ENCODE results near the gene ZSCAN18.
A peak's percentile ranks its signal among the peaks of the same experiment; 100 is the strongest.
"Not testable (repeated sequence)": the region's sequence is repeated elsewhere in the genome, so short reads cannot be mapped to it uniquely, and the experiment has no call there.

Gene ZSCAN18, protein sequence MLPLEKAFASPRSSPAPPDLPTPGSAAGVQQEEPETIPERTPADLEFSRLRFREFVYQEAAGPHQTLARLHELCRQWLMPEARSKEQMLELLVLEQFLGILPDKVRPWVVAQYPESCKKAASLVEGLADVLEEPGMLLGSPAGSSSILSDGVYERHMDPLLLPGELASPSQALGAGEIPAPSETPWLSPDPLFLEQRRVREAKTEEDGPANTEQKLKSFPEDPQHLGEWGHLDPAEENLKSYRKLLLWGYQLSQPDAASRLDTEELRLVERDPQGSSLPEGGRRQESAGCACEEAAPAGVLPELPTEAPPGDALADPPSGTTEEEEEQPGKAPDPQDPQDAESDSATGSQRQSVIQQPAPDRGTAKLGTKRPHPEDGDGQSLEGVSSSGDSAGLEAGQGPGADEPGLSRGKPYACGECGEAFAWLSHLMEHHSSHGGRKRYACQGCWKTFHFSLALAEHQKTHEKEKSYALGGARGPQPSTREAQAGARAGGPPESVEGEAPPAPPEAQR

DNA sequence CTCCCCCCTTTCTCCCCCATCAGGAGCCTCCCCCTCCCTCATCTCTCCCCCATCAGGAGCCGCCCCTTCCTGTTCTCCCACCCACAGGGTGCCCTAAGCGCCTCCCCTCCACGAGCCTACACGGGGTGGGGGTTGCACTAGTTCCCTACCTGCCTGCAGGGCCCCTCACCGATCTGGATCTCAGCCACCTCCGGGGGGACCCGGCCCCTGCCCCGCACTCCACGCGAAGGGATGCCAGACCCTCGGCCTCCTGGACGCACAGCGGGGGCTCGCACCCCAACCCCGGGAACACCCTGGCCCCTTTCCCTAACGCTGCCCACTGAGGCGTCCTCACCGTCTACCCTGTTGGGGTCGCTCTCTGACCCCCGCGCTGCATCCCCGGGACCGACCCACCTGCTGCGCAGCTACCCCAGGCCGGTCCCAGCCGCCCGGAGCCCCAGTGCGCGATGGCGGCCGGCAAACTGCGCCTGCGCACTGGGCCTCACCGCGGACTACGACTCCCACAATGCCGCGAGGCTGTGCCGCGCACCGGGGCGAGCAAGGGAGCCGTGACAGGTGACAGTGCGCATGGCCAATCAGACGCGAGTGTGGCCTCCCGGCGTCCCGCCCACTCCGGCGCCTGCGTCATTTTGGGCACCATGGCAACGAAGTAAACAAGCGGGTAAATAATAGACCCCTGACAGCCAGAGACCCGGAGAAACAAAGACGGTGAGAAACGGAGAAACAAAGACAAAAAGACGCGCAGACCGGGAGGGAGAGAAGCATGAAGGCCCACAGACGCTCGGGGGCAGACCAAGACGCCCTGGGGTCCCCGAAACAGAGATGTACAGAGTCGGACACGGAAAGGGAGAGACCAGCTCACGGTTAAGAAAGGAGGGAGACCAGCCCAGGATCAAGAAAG, at the start of gene ZSCAN18:
Gene ZSCAN18, minus strand, starts transcription at position 451 of the 901 bp plus-strand sequence. CDS start 7,964 bp downstream, outside the sequence.
- peak within 1 kb of the TSS; percentile 80 for H3K4me3 ChIP-seq (ENCODE audit: low read length)
- no peak for TF ChIP-seq ZNF274 (IDR thresholded peaks at IDR 0.05; ENCODE audit: low read depth, low read length)

DNA sequence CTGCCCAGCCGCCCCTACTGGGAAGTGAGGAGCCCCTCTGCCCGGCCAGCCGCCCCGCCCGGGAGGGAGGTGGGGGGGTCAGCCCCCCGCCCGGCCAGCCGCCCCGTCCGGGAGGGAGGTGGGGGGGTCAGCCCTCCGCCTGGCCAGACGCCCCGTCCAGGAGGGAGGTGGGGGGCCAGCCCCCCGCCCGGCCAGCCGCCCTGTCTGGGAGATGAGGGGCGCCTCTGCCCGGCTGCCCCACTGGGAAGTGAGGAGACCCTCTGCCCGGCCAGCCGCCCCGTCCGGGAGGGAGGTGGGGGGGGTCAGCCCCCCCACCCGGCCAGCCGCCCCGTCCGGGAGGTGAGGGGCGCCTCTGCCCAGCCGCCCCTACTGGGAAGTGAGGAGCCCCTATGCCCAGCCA, 49.4 kb upstream of the ZSCAN18 start:
- not testable (repeated sequence) for H3K4me3 ChIP-seq (ENCODE audit: low read length)

- TF ChIP-seq ZNF274 (IDR thresholded peaks at IDR 0.05; ENCODE audit: low read depth, low read length) = no peak
These were observed 47.8 kb upstream of the ZSCAN18 start for GRCh38 chr19:58145849-58146248.

DNA sequence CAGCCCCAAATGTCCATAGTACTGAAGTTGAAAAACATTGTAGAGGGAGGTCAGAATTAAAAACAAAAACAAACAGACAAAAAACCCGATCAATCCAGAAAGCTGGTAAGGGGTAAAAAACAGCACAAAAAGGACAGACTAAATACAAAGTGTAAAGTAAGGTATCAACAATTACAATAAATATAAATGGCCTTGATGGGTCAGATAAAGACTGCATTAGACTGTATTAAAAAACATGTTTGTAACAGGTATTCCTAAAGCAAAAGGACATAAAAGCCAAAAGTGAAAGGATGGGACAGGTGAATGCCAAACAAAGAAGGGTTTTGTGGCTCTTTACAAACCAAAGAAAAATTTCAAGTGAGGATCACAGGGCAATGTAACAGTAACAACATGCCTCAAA, 36.2 kb upstream of the ZSCAN18 start:
- no peak for TF ChIP-seq ZNF274 (IDR thresholded peaks at IDR 0.05; ENCODE audit: low read depth, low read length)
- H3K4me3 ChIP-seq (ENCODE audit: low read length) = no peak overlapping the region

More at GRCh38 chr19:58145849-58146248, 47.8 kb upstream of the ZSCAN18 start:
- H3K4me3 ChIP-seq (ENCODE audit: low read length) = no peak overlapping the region

DNA sequence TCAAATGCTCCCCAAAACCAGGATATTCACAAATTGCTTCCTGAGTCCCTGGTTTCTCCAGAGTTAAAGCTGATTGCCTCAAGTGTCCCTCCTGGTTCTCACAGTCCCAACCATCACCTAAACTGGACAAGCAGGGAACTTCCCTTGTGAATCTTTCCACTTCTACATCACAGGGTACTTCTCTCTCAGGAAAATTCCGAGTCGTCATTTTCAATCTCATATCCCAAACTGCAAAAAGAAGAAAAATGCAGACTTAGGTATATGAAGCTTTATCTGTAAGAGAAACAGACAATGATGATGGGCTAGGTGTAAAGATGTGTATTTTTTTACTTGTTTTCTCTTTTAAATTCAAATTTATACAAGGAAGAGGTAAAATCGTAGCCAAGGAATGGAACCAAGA, 31.3 kb upstream of the ZSCAN18 start:
- no peak overlapping the region for H3K4me3 ChIP-seq (ENCODE audit: low read length)
- TF ChIP-seq ZNF274 (IDR thresholded peaks at IDR 0.05; ENCODE audit: low read depth, low read length) = no peak

DNA sequence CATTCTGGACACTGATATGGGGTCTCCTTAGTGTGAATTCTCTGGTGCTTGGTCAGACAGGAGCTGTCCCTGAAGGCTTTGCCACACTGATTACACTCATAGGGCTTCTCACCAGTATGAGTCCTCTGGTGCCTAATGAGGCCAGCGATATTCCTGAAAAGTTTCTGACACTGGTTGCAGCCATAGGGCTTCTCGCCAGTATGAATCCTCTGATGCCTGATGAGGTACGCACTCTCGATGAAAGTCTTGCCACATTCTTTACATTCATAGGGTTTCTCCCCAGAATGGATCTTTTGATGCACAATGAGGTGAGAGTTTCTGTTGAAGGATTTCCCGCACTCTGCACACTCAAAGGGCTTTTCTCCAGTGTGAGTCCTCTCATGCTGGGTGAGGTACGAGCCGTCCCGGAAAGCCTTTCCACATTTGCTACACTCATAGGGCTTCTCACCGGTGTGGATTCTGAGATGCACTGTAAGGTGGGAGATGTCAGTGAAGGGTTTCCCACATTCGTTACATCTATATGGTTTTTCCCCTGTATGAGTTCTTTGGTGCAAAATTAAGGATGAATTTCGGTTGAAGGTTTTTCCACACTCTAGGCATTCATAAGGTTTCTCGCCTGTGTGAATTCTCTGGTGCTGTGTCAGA, 30.1 kb upstream of the ZSCAN18 start:
- H3K4me3 ChIP-seq (ENCODE audit: low read length) = no peak overlapping the region
- TF ChIP-seq ZNF274 (IDR thresholded peaks at IDR 0.05; ENCODE audit: low read depth, low read length) = peak; percentile 100

DNA sequence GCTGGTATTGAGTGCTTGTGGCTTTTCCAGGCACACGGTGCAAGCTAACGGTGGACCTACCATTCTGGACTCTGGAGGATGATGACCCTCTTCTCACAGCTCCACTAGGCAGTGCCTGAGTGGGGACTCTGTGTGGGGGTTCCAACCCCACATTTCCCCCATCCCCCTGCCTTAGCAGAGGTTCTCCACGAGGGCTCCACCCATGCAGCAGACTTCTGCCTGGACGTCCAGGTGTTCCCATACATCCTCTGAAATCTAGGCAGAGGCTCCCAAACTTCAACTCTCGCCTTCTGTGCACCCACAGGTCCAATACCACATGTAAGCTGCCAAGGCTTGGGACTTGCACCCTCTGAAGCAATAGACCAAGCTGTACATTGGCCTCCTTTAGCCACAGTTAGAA, 25.3 kb upstream of the ZSCAN18 start:
- TF ChIP-seq ZNF274 (IDR thresholded peaks at IDR 0.05; ENCODE audit: low read depth, low read length) = no peak
- H3K4me3 ChIP-seq (ENCODE audit: low read length) = no peak overlapping the region

DNA sequence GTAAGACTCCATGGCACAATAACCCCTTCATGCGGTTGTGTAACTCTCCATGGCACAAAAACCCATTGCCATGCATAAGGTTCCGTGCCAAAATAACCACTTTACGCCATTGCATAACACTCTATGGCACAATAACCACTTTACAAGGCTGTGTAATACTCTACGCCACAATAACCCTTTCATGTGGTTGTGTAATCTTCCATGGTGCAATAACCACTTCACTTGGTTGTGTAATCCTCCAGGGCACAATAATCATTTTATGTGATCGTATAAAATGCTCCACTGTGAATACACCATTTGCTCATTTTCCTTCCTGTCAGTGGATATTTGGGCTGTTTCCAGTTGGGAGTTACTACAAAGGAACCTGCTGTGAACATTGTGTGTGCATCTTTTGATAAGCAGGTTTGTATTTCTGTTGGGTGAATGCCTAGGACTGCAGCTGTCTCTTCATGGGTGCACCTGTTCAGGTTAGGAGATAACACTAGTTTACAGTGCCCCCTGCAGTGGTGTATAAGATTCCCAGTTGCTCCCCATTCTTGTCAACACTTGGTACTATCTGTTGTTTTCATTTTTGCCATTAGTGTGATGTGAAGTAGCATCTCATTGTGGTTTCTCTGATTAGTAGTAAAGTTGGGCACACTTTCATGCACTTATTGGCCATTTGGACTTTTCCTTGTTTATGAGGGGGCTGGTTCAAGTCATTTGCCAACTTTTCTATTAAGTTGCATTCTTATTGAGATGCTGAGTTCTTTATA, 21.1 kb upstream of the ZSCAN18 start:
- H3K4me3 ChIP-seq (ENCODE audit: low read length) = no peak overlapping the region
- no peak for TF ChIP-seq ZNF274 (IDR thresholded peaks at IDR 0.05; ENCODE audit: low read depth, low read length)

GRCh38 chr19:58117841-58118575, 20.0 kb upstream of the ZSCAN18 start:
- TF ChIP-seq ZNF274 (IDR thresholded peaks at IDR 0.05; ENCODE audit: low read depth, low read length) = no peak
- no peak overlapping the region for H3K4me3 ChIP-seq (ENCODE audit: low read length)

- H3K4me3 ChIP-seq (ENCODE audit: low read length) = no peak overlapping the region
- TF ChIP-seq ZNF274 (IDR thresholded peaks at IDR 0.05; ENCODE audit: low read depth, low read length) = peak; percentile 53
These were observed 10.5 kb upstream of the ZSCAN18 start for GRCh38 chr19:58108546-58108817.

DNA sequence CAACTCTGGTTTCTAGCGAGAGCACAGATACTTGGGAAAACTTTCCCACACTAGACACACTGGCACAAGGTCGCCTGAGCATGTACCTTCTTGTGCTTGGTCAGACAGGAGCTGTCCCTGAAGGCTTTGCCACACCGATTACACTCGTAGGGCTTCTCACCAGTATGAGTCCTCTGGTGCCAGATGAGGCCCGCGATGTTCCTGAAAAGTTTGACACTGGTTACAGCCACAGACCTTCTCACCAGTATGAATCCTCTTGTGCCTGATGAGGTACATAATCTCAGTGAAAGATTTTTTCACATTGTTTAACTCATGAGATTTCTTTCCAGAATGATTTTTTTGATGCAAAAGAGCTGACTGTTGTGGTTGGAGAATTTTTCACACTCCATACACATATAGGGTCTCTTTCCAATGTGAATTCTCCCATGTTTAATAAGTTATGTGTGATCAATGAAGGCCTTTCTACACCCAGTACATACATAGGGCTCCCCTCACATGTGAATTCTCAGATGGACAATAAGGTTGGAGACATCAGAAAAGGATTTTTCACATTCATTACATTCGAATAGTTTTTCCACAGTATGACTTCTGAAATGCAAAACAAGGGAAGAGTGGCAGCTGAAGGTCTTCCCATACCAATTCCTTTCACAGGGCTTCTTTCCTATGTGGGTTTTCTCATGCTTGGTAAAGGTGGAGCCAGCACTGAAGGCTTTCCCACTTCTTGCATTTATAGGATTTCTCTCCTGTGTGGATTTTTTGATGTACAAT, 9.9 kb upstream of the ZSCAN18 start:
- peak; percentile 99 for TF ChIP-seq ZNF274 (IDR thresholded peaks at IDR 0.05; ENCODE audit: low read depth, low read length)
- no peak overlapping the region for H3K4me3 ChIP-seq (ENCODE audit: low read length)

GRCh38 chr19:58098682-58098998, 609 bp upstream of the ZSCAN18 start:
- peak overlapping the region; percentile 80; the same call in 1 of the 2 replicates for H3K4me3 ChIP-seq (ENCODE audit: low read length)
- no peak for TF ChIP-seq ZNF274 (IDR thresholded peaks at IDR 0.05; ENCODE audit: low read depth, low read length)
